IPS DF 6.9 (cell line): Measurements from ENCODE around the gene C1QTNF7.

ENCODE experiments used
- DNase-seq: peaks from one replicate; pipeline ENCODE4 v3.0.0-alpha.2; 2013; ENCODE audit warnings: low read depth, low spot score
- H3K27ac ChIP-seq: one replicate; pipeline ENCODE4 v1.5.1; 2013; ENCODE audit warnings: low read length, control low read depth
- H3K27me3 ChIP-seq: 2 replicates; pipeline ENCODE4 v1.6.1; 2013; ENCODE audit warnings: mild to moderate bottlenecking, low read length; ENCODE audit not compliant: control insufficient read depth, insufficient read depth
- H3K36me3 ChIP-seq: 2 replicates; pipeline ENCODE4 v1.6.1; 2013; ENCODE audit warnings: low read length; ENCODE audit not compliant: control insufficient read depth, insufficient read depth
- H3K4me1 ChIP-seq: 2 replicates; pipeline ENCODE4 v1.6.1; 2013; ENCODE audit warnings: low read length; ENCODE audit not compliant: control insufficient read depth, insufficient read depth
- H3K4me3 ChIP-seq: 2 replicates; pipeline ENCODE4 v1.5.1; 2013; ENCODE audit warnings: mild to moderate bottlenecking, low read length
- H3K9me3 ChIP-seq: 2 replicates; pipeline ENCODE4 v1.6.1; 2013; ENCODE audit warnings: low read length, inconsistent platforms; ENCODE audit not compliant: control insufficient read depth, insufficient read depth
- WGBS: extraction: QIAGEN DNeasy Blood & Tissue Kit; methylation state at CpG from one replicate; pipeline ENCODE4 v1.1.7; 2013; ENCODE audit warnings: mixed read lengths, missing lambda C conversion rate; ENCODE audit not compliant: insufficient read length, insufficient coverage; 5-methylcytosine and 5-hydroxymethylcytosine counted together

The C1QTNF7 gene

GRCh38 chr4:15413010-15413622, 14.7 kb upstream of the C1QTNF7 start:
- no CpG with 5 or more reads among the region's 6 CpGs for WGBS
- Histone ChIP-seq H3K27ac (no peak overlapping the region), H3K27me3 (no peaks in the 10 kb centered on the region), H3K4me3 (no peak overlapping the region), H3K9me3 (no peaks in the 10 kb centered on the region), H3K36me3 (no peaks in the 10 kb centered on the region), H3K4me1 (0 out of 2 replicates have a peak, but pooled peaks cover 1% of the 10 kb centered on the region)
- DNase-seq: no peak

DNA sequence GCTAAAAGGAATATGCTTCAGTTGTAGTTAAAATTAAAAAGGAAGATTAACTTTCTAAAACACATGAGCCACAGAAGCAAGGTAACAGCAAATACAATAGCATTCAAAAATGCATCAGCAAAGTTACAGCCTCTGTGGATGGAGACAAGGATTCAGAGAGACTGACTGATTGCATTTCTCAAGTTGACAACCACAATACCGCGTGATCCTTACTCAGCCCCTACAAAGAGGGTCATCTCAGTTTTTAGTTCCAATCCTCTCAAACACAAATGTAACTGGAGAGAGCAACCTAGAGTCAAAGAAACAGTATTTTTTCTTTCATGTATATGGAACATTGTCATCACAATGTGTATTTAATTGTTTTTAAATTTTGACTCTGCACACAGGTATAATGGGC, 14.2 kb upstream of the C1QTNF7 start:
- H3K4me3 ChIP-seq: no peak overlapping the region
- H3K9me3 ChIP-seq: no peaks in the 10 kb centered on the region
- H3K36me3 ChIP-seq: no peaks in the 10 kb centered on the region
- WGBS: no CpG with 5 or more reads among the region's 2 CpGs
- no peak overlapping the region for H3K27ac ChIP-seq
- 0 out of 2 replicates have a peak, but pooled peaks cover 1% of the 10 kb centered on the region for H3K4me1 ChIP-seq
- DNase-seq: no peak
- H3K27me3 ChIP-seq: no peaks in the 10 kb centered on the region

GRCh38 chr4:15414551-15415091, 13.2 kb upstream of the C1QTNF7 start:
- no peak for DNase-seq
- Histone ChIP-seq H3K4me3 (no peak overlapping the region), H3K27ac (no peak overlapping the region), H3K4me1 (0 out of 2 replicates have a peak, but pooled peaks cover 1% of the 10 kb centered on the region), H3K36me3 (no peaks in the 10 kb centered on the region), H3K9me3 (no peaks in the 10 kb centered on the region), H3K27me3 (no peaks in the 10 kb centered on the region)
- WGBS: no CpG with 5 or more reads among the region's 4 CpGs

DNA sequence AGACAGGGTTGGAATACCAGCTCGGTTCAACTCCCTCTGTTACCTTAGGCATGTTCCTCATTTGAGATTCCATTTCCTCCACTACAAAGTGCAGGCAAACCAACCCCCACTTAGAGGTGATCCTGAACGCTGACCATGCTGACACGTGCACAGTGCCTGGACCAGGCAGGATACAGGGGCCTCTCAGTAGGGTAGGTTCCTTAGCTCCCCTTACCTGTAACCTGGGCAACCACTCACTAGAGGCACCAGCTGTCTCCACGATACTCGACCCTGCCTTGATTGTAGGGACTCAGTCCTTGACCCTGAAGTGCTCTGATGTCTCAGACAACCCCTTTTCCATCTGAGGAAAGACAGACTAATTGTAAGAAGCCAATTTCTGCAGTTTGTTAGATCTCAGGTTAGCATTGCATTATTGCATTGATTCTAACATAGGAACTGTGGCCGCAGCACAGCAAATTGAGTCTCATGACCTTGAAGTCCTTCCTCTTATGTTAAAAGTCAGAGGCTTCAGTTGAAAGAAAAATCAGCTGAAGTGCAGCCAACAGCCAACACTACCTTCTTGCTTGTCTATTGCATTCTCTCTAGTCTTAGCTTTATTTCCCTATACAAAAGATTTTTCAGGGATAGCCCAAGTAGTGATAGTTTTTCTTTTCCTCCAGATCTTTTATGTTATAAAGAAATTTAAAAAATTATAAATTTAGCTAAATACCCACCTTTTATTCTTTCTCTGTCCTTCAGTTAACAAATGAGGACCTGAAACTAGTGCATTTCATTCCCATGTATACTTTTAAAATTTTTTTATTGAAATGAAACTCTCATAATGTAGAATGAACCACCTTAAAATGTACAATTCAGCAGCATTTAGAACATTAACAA, 11.2 kb upstream of the C1QTNF7 start:
- Histone ChIP-seq H3K4me3 (no peak overlapping the region), H3K36me3 (no peaks in the 10 kb centered on the region), H3K27ac (no peak overlapping the region), H3K4me1 (0 out of 2 replicates have a peak, but pooled peaks cover 1% of the 10 kb centered on the region), H3K27me3 (no peaks in the 10 kb centered on the region), H3K9me3 (no peaks in the 10 kb centered on the region)
- no CpG with 5 or more reads among the region's 6 CpGs for WGBS
- DNase-seq: no peak

DNA sequence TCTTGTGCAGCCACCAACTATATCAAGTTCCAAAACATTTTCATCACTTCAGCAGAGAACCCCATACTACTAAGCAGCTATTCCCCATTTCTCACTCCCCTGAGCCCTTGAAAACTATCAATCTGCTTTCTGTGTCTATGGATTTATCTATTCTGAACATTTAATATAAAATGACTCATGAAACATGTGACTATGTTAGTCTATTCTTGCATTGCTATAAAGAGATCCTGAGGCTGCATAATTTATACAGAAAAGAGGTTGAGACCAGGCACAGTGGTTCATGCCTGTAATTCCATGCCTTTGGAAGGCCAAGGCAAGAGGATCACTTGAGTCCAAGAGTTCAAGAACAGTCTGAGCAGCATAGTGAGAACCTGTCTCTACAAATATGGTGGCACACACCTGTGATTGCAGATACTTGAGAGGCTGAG, 10.6 kb upstream of the C1QTNF7 start:
- 0 out of 2 replicates have a peak, but pooled peaks cover 1% of the 10 kb centered on the region for H3K4me1 ChIP-seq
- H3K36me3 ChIP-seq: no peaks in the 10 kb centered on the region
- no peak overlapping the region for H3K27ac ChIP-seq
- no peak overlapping the region for H3K4me3 ChIP-seq
- no peaks in the 10 kb centered on the region for H3K9me3 ChIP-seq
- H3K27me3 ChIP-seq: no peaks in the 10 kb centered on the region
- DNase-seq: no peak

DNA sequence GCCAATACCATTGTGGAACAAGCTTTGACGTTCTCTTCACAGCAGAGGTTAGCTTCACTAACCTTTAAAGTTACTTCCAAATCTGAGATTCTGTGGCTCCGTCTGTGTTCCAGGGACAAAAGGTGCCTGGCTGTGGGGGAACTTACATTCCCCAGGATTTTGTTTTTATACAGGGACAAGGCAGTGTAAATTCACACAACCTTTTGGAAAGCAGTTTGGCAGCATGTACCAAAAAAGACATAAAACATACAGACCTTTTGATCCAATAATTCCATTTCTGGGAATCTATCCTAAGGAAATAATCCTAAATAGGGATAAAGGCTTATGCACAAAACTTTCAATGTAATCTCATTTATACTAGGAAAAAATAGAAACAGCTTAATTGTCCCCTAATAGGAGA, 8.9 kb upstream of the C1QTNF7 start:
- H3K27me3 ChIP-seq: no peaks in the 10 kb centered on the region
- WGBS: no CpG with 5 or more reads among the region's 2 CpGs
- no peaks in the 10 kb centered on the region for H3K9me3 ChIP-seq
- H3K4me1 ChIP-seq: 0 out of 2 replicates have a peak, but pooled peaks cover 1% of the 10 kb centered on the region
- no peak for DNase-seq
- no peaks in the 10 kb centered on the region for H3K36me3 ChIP-seq
- no peak overlapping the region for H3K4me3 ChIP-seq
- no peak overlapping the region for H3K27ac ChIP-seq

- DNase-seq: no peak
- no peak overlapping the region for H3K27ac ChIP-seq
- no CpG with 5 or more reads among the region's 2 CpGs for WGBS
- no peaks in the 10 kb centered on the region for H3K27me3 ChIP-seq
- H3K36me3 ChIP-seq: no peaks in the 10 kb centered on the region
- H3K4me1 ChIP-seq: 0 out of 2 replicates have a peak, but pooled peaks cover 1% of the 10 kb centered on the region
- no peak overlapping the region for H3K4me3 ChIP-seq
- H3K9me3 ChIP-seq: no peaks in the 10 kb centered on the region
Observed at GRCh38 chr4:15420642-15421041, 7.2 kb upstream of the C1QTNF7 start.

DNA sequence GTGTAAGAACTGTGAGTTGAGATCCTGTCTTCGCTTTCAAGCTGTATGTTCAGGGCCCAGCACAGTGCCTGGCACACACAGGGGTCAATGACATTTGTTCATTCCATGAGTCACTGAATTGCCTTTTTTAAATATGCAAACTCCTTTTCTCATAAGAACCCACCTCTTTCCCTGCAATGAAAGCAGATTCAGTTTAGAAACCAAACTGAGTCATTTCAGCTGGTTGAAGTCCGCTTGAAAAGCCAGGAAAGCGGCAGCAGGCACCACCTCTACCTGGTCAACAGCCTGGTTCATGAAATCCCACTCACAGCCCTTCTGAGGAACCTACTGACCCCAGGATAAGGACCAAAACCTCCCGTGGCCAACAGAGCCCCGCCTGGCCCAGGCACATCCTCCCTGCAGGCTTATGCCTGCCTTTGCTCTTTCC, 4.5 kb upstream of the C1QTNF7 start:
- DNase-seq: no peak
- H3K27ac ChIP-seq: no peak overlapping the region
- no peaks in the 10 kb centered on the region for H3K9me3 ChIP-seq
- no peaks in the 10 kb centered on the region for H3K36me3 ChIP-seq
- H3K27me3 ChIP-seq: no peaks in the 10 kb centered on the region
- no peaks in the 10 kb centered on the region for H3K4me1 ChIP-seq
- no peak overlapping the region for H3K4me3 ChIP-seq
- no CpG with 5 or more reads among the region's 5 CpGs for WGBS

GRCh38 chr4:15425520-15425919, 2.3 kb upstream of the C1QTNF7 start:
- no peak overlapping the region for H3K4me3 ChIP-seq
- H3K4me1 ChIP-seq: no peaks in the 10 kb centered on the region
- no peaks in the 10 kb centered on the region for H3K9me3 ChIP-seq
- no peaks in the 10 kb centered on the region for H3K27me3 ChIP-seq
- no peak for DNase-seq
- H3K27ac ChIP-seq: no peak overlapping the region
- no CpG with 5 or more reads among the region's 2 CpGs for WGBS
- H3K36me3 ChIP-seq: no peaks in the 10 kb centered on the region

- no peaks in the 10 kb centered on the region for H3K27me3 ChIP-seq
- no CpG with 5 or more reads among the region's 2 CpGs for WGBS
- H3K36me3 ChIP-seq: no peaks in the 10 kb centered on the region
- no peaks in the 10 kb centered on the region for H3K4me1 ChIP-seq
- H3K4me3 ChIP-seq: no peak overlapping the region
- no peaks in the 10 kb centered on the region for H3K9me3 ChIP-seq
- H3K27ac ChIP-seq: no peak overlapping the region
- DNase-seq: no peak
Observed at GRCh38 chr4:15427161-15427560, 672 bp upstream of the C1QTNF7 start.
